AG04449 (cell line): Measurements from ENCODE around the gene CCL2.
A peak's percentile ranks its signal among the peaks of the same experiment; 100 is the strongest.

ENCODE experiments used
- CTCF ChIA-PET: fragments of 350-600 bp; formaldehyde crosslinking; extraction: SDS; loops from one replicate; lab custom pipeline; 2021; ENCODE audit warnings: antibody characterized with exemption; lab: Yijun Ruan, JAX
- POLR2A ChIA-PET: fragments of 400-600, 350-600 bp; formaldehyde crosslinking; extraction: SDS; loops from one replicate; lab custom pipeline; 2020; ENCODE audit warnings: antibody characterized with exemption, inconsistent platforms; lab: Yijun Ruan, JAX
- DNase-seq: peaks from one replicate; pipeline ENCODE4 v3.0.0-alpha.2; 2010; ENCODE audit warnings: low read depth, low spot score
- H3K4me3 ChIP-seq: 2 replicates; pipeline ENCODE4 v1.5.1; 2011; ENCODE audit warnings: low read depth, mild to moderate bottlenecking, control low read depth, low read length
- TF ChIP-seq, protein P1 (sequence below): IDR thresholded peaks from one replicate; pipeline ENCODE4 v1.5.1; 2011; ENCODE audit warnings: mild to moderate bottlenecking, moderate library complexity, low read length, control low read depth, inconsistent platforms; ENCODE audit not compliant: insufficient read depth; ENCODE audit errors: missing control alignments

CCL2 gene

GRCh38 chr17:34248511-34249024 is 6.5 kb upstream of the CCL2 start:
- ChIA-PET POLR2A (interaction anchor here (0.9 to 1.8 kb wide), 2 partner anchors 10 to 23 kb away, joined by 3 to 6 read pairs; no protein-coding TSS in a partner anchor), CTCF (interaction anchor here (0.6 to 9.2 kb wide), 6 partner anchors 12 to 1472 kb away, joined by 3 to 73 read pairs (median 3); partner anchors contain the start of gene CCL1)
- H3K4me3 ChIP-seq: no peak overlapping the region
- DNase-seq: peak; percentile 87
- TF ChIP-seq, protein P1, sequence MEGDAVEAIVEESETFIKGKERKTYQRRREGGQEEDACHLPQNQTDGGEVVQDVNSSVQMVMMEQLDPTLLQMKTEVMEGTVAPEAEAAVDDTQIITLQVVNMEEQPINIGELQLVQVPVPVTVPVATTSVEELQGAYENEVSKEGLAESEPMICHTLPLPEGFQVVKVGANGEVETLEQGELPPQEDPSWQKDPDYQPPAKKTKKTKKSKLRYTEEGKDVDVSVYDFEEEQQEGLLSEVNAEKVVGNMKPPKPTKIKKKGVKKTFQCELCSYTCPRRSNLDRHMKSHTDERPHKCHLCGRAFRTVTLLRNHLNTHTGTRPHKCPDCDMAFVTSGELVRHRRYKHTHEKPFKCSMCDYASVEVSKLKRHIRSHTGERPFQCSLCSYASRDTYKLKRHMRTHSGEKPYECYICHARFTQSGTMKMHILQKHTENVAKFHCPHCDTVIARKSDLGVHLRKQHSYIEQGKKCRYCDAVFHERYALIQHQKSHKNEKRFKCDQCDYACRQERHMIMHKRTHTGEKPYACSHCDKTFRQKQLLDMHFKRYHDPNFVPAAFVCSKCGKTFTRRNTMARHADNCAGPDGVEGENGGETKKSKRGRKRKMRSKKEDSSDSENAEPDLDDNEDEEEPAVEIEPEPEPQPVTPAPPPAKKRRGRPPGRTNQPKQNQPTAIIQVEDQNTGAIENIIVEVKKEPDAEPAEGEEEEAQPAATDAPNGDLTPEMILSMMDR: no peak

DNA sequence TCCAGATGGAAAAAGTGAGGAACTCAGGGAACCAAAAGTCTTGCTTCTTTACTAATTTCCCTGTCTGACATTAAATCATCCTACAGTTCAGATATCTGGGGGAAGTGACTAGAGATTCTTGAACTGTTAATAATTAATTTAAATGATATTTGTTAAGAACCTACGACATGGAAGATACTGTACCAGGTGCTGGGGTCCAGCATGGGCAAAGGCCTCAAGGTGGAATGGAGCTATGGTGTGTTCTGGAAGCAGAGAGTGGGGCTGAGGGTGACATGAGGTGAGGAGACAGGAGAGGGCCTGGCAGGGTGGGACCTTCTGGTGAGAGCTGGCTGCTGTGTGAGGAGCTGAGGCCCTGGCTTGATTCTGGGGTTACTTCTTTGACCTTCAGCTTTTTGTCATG is 6.0 kb upstream of the CCL2 start:
- DNase-seq: no peak
- ChIA-PET POLR2A (interaction anchor here (1.8 kb wide), 1 partner anchor 10 kb away, joined by 6 read pairs; no protein-coding TSS in a partner anchor), CTCF (interaction anchor here (0.8 to 9.2 kb wide), 6 partner anchors 12 to 112 kb away, joined by 3 to 73 read pairs (median 3); partner anchors contain the start of gene CCL1)
- H3K4me3 ChIP-seq: no peak overlapping the region
- TF ChIP-seq, protein P1: no peak

DNA sequence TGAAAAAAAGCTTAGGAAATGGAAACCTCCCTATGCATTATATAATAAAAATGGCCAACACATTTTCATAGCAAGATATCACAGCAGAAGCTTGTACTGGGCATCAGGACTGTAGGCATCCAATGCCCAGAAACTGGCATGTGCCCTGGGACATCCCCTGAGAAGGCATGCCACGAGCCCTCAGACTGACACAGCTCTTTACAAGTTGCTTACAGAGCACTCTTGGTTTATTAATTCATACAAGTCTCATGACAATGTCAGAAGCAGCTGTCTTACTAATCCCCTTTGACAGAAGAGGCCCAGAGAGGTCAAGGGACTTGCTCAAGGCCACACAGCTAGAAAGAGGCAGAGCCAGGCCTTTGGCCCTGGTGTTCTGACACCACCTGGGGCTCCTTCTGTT is 5.6 kb upstream of the CCL2 start:
- CTCF ChIA-PET: interaction anchor here (1.0 to 9.2 kb wide), 4 partner anchors 13 to 112 kb away, joined by 3 to 73 read pairs (median 3); partner anchors contain the start of gene CCL1
- DNase-seq: no peak

GRCh38 chr17:34251186-34251585 is 3.9 kb upstream of the CCL2 start:
- no peak for DNase-seq
- CTCF ChIA-PET: interaction anchor here (1.3 to 9.2 kb wide), 2 partner anchors 51 to 110 kb away, joined by 5 to 73 read pairs; partner anchors contain the start of gene CCL1
- no peak overlapping the region for H3K4me3 ChIP-seq
- POLR2A ChIA-PET: no interaction called here
- TF ChIP-seq, protein P1: no peak

More for the DNA sequence above, 5.6 kb upstream of the CCL2 start:
- POLR2A ChIA-PET: interaction anchor here (1.8 kb wide), 1 partner anchor 11 kb away, joined by 6 read pairs; no protein-coding TSS in a partner anchor
- no peak overlapping the region for H3K4me3 ChIP-seq
- TF ChIP-seq, protein P1: no peak

- ChIA-PET CTCF (interaction anchor here (1.3 to 9.2 kb wide), 4 partner anchors 19 to 109 kb away, joined by 3 to 73 read pairs (median 4); partner anchors contain the start of gene CCL1), POLR2A (interaction anchor here (0.5 to 1.9 kb wide), 5 partner anchors 14 to 731 kb away, joined by 3 to 16 read pairs (median 4); no protein-coding TSS in a partner anchor)
Measured at GRCh38 chr17:34252095-34252443, 3.0 kb upstream of the CCL2 start.

More at GRCh38 chr17:34252095-34252443, 3.0 kb upstream of the CCL2 start:
- H3K4me3 ChIP-seq: no peak overlapping the region
- TF ChIP-seq, protein P1: no peak
- no peak for DNase-seq
